Measurements from ENCODE around the gene HSP90B1.

The HSP90B1 gene

DNA sequence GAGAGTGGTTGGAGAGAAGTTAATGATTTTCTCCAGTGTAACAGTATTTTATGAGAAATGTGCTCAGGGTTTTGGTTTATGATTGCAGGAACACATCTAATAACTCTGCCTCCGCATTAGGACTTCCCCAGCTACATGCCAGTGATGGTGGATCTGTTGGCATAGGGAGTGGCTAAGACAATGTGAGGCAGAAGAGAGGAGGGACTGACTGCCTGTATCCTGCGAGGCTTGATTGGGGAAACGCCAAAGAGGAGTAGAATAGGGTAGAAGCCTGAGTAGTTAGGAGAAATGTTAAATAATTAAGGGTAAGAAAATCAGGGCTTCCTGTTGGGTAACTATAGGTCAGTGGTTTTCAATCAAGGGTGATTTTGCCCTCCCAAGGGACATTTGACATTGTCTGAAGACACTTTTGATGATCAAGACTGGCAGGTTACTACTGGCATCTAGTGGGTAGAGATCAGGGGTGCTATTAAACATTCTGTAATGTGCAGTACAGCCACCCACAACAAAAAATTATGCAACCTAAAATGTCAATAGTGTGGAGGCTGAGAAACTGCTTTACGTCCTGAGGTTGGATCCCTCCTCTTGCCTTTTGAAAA is 48.3 kb downstream of the HSP90B1 start:
- DNase-seq = no peak

- no peak for DNase-seq
Observed at GRCh38 chr12:103986829-103987228, 56.6 kb downstream of the HSP90B1 start.

DNA sequence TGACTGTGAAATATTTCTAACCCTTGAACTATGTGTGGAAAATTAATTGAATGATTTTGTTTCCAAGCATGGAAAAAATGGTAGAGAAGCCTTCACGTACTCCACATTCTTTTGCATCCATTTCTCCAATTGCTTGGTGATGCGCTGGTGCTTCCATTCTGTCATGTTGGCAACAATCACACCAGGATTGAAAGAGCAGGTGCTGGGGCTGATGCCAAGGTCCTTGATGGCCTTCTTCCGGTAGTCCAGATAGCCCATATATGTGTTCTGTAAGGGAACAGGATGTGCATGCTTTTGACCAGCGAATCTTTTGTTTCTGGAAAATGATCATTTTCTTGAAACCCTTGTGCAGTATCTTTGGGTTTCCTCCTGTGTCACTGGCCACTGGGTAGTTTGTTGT is 64.0 kb downstream of the HSP90B1 start:
- no peak for DNase-seq

DNA sequence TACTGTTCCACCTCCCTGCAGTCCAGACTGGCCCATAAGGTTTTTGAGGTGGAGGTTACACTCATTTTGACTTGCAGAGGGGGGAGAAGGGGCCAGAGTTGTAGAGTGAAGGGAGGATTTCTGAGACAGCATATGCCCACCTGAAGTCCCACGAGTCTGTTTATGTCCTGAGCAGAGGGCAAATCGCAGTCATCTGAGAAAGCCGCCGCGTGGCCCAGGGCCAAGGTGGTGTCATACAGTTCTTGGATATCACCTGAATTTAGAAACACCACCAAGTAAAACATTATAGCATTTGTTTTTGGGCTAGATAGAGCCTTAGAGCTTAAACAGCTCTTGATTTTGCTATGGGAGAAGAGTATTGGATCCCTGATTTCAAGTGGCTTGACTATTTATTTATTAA is 66.4 kb downstream of the HSP90B1 start:
- DNase-seq = no peak

DNA sequence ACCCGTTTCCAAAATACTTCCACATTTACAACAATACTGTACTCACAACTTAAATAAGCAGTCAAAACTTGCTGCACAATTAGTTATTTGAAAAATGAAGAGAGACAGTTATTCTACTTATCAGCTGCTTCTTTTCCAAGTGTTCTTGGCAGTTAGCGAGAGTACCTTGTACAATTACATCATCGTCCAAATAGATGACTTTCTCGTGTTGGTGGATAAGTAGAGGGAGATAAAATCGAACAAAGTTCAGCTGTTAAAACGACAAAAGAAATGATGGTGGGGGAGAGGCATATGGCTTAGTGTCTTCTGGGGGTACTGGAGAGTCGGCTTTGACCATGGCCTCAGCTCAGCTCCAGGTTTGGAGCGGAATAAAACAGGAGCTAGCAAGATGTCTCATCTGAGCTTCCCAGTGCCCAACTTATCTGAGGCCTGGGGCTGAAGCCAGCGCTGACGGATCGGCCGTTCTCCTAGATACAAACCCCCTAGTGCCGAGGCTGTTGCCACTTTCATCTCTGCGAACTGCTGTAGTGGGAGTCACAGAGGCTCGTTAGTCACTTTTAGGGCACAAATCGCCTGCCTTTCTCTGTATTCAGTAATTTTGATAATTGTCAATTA is 67.2 kb downstream of the HSP90B1 start:
- no peak for DNase-seq

All from T-helper 2 cell (primary cell).